PFSK-1 (cell line): ENCODE results near the gene MPO.

Experiments used
- POLR2AphosphoS5 ChIP-seq: IDR thresholded peaks from 2 replicates; pipeline ENCODE4 v1.6.1; 2012; ENCODE audit warnings: low read depth, mild to moderate bottlenecking, control low read depth, low read length, moderate library complexity
- SIN3A ChIP-seq: IDR thresholded peaks from 2 replicates; pipeline ENCODE4 v1.6.1; 2012; ENCODE audit warnings: mild to moderate bottlenecking, low read length, moderate library complexity, borderline replicate concordance; ENCODE audit not compliant: insufficient read depth
- TAF1 ChIP-seq: IDR thresholded peaks from 2 replicates; pipeline ENCODE4 v1.6.1; 2012; ENCODE audit warnings: low read length, control low read depth, borderline replicate concordance; ENCODE audit not compliant: insufficient read depth
- TF ChIP-seq, protein P1 (sequence below), 2 experiments: IDR thresholded peaks; 2 replicates each; pipeline versions ENCODE4 v1.6.1 to v1.8.0; 2011 to 2012; ENCODE audit warnings: low read depth in 2 of 2, low read length in 2 of 2, control low read depth in 1 of 2, inconsistent platforms in 1 of 2, mild to moderate bottlenecking in 1 of 2, moderate library complexity in 1 of 2; ENCODE audit not compliant: insufficient read depth in 1 of 2

DNA sequence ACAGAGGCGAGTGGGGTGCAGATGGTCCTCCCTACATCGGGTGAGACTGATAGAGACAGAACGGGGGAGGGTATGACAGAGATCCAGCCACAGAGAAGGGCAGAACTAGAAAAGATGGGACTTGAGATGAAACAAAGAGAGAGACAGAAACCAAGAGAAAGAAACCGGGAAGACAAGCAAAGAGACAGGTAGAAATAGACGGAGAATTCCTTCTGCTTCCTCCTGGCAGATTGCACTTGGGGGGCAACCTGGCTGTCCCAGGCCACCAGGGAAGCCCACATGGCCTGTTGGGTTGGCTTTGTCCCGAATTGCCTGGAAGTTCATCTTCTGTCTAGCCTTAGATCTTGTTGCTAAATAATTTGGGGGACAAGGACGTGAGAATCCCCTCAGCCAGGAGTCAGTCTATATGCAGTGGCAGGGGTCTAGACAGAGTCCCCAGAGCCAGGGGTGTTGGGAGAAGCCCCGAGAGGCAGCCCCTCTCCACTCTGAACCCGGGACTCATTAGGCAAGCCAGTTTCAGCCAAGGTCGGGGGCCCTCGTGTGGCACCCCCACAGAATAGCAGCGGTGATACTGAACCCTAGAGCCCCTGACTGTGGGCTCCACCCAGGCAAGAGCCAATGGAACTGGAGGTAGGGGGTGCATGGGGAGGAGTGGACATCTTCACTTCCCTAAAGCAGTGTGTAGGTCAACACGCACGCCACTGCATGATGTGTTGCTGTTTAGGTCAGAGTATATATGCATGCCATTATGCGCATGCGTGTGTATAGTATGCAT, 48.5 kb upstream of the MPO start:
- TF ChIP-seq SIN3A (no peak), POLR2AphosphoS5 (no peak), TAF1 (no peak)
- TF ChIP-seq, protein P1, sequence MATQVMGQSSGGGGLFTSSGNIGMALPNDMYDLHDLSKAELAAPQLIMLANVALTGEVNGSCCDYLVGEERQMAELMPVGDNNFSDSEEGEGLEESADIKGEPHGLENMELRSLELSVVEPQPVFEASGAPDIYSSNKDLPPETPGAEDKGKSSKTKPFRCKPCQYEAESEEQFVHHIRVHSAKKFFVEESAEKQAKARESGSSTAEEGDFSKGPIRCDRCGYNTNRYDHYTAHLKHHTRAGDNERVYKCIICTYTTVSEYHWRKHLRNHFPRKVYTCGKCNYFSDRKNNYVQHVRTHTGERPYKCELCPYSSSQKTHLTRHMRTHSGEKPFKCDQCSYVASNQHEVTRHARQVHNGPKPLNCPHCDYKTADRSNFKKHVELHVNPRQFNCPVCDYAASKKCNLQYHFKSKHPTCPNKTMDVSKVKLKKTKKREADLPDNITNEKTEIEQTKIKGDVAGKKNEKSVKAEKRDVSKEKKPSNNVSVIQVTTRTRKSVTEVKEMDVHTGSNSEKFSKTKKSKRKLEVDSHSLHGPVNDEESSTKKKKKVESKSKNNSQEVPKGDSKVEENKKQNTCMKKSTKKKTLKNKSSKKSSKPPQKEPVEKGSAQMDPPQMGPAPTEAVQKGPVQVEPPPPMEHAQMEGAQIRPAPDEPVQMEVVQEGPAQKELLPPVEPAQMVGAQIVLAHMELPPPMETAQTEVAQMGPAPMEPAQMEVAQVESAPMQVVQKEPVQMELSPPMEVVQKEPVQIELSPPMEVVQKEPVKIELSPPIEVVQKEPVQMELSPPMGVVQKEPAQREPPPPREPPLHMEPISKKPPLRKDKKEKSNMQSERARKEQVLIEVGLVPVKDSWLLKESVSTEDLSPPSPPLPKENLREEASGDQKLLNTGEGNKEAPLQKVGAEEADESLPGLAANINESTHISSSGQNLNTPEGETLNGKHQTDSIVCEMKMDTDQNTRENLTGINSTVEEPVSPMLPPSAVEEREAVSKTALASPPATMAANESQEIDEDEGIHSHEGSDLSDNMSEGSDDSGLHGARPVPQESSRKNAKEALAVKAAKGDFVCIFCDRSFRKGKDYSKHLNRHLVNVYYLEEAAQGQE (IDR thresholded peaks at IDR 0.05; ENCODE audit: insufficient read depth in 1 of 2, low read depth in 2 of 2, low read length in 2 of 2) = no peak
